Effector memory CD8-positive, alpha-beta T cell (primary cell): Measurements from ENCODE around the gene LSM7.
A peak's percentile ranks its signal among the peaks of the same experiment; 100 is the strongest.
"Not testable (repeated sequence)": the region's sequence is repeated elsewhere in the genome, so short reads cannot be mapped to it uniquely, and the experiment has no call there.

Experiments used
- ATAC-seq: fragments of 150-1000 bp; cut with Tn5 transposase; replicated peaks from 2 replicates; pipeline ENCODE4 v1.10.0; 2021; ENCODE audit warnings: mild to moderate bottlenecking, moderate library complexity
- DNase-seq, 3 experiments: peaks; one replicate each; pipeline ENCODE4 v3.0.0; 2021
- H3K27ac Mint-ChIP-seq, 2 donors: one replicate each; pipeline ENCODE4 v1.8.0; 2022; ENCODE audit warnings: mild to moderate bottlenecking in 2 of 2, mixed read lengths in 2 of 2, moderate library complexity in 2 of 2
- H3K27me3 Mint-ChIP-seq, 2 donors: one replicate each; pipeline ENCODE4 v1.8.0; 2022; ENCODE audit warnings: mixed read lengths in 2 of 2
- H3K36me3 Mint-ChIP-seq: one replicate; pipeline ENCODE4 v1.8.0; 2022; ENCODE audit warnings: mild to moderate bottlenecking, moderate library complexity, mixed read lengths; ENCODE audit not compliant: insufficient read depth
- H3K4me1 Mint-ChIP-seq, 2 donors: one replicate each; pipeline ENCODE4 v1.8.0; 2022; ENCODE audit warnings: low read depth in 2 of 2, mixed read lengths in 2 of 2
- H3K4me3 Mint-ChIP-seq, 2 donors: one replicate each; pipeline ENCODE4 v1.8.0; 2022; ENCODE audit warnings: mild to moderate bottlenecking in 2 of 2, mixed read lengths in 2 of 2, moderate library complexity in 2 of 2
- H3K9me3 Mint-ChIP-seq, 2 donors: one replicate each; pipeline ENCODE4 v1.8.0; 2022; ENCODE audit warnings: mixed read lengths in 2 of 2

LSM7 gene

GRCh38 chr19:2286402-2287140 lies 41.8 kb downstream of the LSM7 start:
- H3K36me3 Mint-ChIP-seq: peaks cover 81% of the 10 kb centered on the region
- no peaks in the 10 kb centered on the region for H3K27me3 Mint-ChIP-seq
- no peak for DNase-seq
- no peak for ATAC-seq
- H3K9me3 Mint-ChIP-seq: no peaks in the 10 kb centered on the region
- no peak overlapping the region for H3K4me3 Mint-ChIP-seq
- peak overlapping the region in 1 of 2 donors; percentile 72 for H3K27ac Mint-ChIP-seq
- peaks cover 33 to 34% of the 10 kb centered on the region in 2 donors for H3K4me1 Mint-ChIP-seq

- no peaks in the 10 kb centered on the region for H3K27me3 Mint-ChIP-seq
- no peak for ATAC-seq
- H3K9me3 Mint-ChIP-seq: no peaks in the 10 kb centered on the region
- H3K36me3 Mint-ChIP-seq: peaks cover 76% of the 10 kb centered on the region
- DNase-seq: no peak
- peaks cover 23 to 25% of the 10 kb centered on the region in 2 donors for H3K4me1 Mint-ChIP-seq
- no peak overlapping the region for H3K4me3 Mint-ChIP-seq
- peak overlapping the region; percentile 16 to 72 for H3K27ac Mint-ChIP-seq
Measured at GRCh38 chr19:2283835-2284507, 44.4 kb downstream of the LSM7 start.

GRCh38 chr19:2282862-2283237 lies 45.5 kb downstream of the LSM7 start:
- Mint-ChIP-seq H3K4me3 (peak overlapping the region; percentile 81 to 84), H3K4me1 (peaks cover 13 to 16% of the 10 kb centered on the region in 2 donors), H3K36me3 (peaks cover 78% of the 10 kb centered on the region), H3K9me3 (no peaks in the 10 kb centered on the region), H3K27ac (peak overlapping the region; percentile 89 to 90), H3K27me3 (no peaks in the 10 kb centered on the region)
- ATAC-seq (no peak), DNase-seq (no peak)

DNA sequence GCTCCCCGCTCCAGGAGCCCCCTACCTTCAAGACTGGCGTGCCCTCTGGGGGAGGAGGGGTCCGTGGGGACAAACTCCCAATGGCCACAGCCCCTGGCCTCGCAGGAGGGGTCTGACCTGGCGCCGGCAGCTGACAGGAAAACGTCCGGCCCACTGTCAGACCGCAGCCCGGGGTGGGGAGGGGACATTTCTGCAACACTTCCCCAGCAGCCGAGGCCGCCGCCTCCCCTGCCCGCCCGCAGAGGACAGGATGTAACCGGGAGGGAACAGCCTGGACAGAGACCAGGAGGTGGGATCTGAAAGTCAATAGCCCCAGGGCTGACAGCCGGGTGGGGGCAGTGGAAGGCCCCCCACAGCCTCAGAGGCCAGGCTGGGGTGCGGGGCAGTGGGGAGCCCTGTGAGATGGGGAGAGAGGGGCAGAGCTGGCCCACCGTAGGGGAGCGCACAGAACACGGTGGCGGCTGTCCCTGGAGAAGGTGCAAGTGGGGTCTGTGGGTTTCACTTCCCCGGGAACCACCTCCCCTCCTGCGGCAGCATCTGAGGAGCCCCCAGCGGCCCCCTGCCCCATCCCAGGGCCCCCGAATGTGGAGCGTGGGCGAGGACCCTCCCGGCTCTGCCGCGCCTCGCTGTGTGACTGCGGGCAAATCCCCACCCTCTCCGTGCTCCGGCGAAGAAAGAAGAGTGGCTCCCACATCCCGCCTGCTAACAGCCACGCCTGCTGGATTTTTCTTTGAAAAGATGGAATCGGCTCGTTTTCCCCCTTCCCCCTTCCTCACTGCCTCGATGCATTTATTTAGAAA lies 46.1 kb downstream of the LSM7 start, which contains the start of gene PEAK3:
PEAK3 (minus strand) TSS at position 114 of the 800 bp plus-strand sequence. CDS start 1,244 bp downstream, outside the sequence.
- Mint-ChIP-seq H3K9me3 (no peaks in the 10 kb centered on the region), H3K4me1 (peaks cover 14 to 16% of the 10 kb centered on the region in 2 donors), H3K4me3 (peak within 1 kb of the TSS; percentile 81 to 84), H3K27me3 (no peaks in the 10 kb centered on the region), H3K36me3 (peaks cover 83% of the 10 kb centered on the region), H3K27ac (peak within 1 kb of the TSS; percentile 89 to 90)
- ATAC-seq (peak; percentile 66), DNase-seq (peak in 2 of 3 experiments; percentile 38 to 45)

DNA sequence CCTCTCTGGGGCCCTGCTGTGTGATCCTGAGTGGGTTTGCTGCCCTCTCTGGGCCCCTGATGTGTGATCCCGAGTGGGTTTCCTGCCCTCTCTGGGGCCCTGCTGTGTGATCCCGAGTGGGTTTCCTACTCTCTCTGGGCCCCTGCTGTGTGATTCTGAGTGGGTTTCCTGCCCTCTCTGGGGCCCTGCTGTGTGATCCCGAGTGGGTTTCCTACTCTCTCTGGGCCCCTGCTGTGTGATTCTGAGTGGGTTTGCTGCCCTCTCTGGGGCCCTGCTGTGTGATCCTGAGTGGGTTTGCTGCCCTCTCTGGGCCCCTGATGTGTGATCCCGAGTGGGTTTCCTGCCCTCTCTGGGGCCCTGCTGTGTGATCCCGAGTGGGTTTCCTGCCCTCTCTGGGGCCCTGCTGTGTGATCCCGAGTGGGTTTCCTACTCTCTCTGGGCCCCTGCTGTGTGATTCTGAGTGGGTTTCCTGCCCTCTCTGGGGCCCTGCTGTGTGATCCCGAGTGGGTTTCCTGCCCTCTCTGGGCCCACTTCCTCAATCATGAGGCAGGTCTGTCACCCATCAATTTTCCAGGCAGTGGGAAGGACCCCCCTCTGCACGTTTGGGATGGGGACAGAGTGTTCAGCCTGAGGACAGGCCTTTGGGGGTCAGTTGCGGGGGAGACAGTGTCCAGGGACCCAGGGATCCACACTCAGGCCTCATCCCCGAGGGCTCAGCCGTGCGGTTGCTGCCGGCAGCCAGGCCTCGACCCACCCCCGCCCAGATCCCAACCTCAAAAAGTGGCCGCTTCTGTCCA lies 46.9 kb downstream of the LSM7 start:
- Mint-ChIP-seq H3K36me3 (peaks cover 86% of the 10 kb centered on the region), H3K27ac (peak overlapping the region; percentile 89 to 90), H3K4me3 (peak overlapping the region; percentile 81 to 84), H3K4me1 (peaks cover 15 to 16% of the 10 kb centered on the region in 2 donors)
- ATAC-seq, DNase-seq, H3K9me3 Mint-ChIP-seq, H3K27me3 Mint-ChIP-seq: not testable (repeated sequence)

- peak overlapping the region in 1 of 2 donors; percentile 67 for H3K27ac Mint-ChIP-seq
- peaks cover 15 to 16% of the 10 kb centered on the region in 2 donors for H3K4me1 Mint-ChIP-seq
- peaks cover 85% of the 10 kb centered on the region for H3K36me3 Mint-ChIP-seq
- no peak for ATAC-seq
- no peak for DNase-seq
- no peaks in the 10 kb centered on the region for H3K27me3 Mint-ChIP-seq
- H3K4me3 Mint-ChIP-seq: peak overlapping the region in 1 of 2 donors; percentile 5
- H3K9me3 Mint-ChIP-seq: no peaks in the 10 kb centered on the region
Measured at GRCh38 chr19:2280633-2281264, 47.6 kb downstream of the LSM7 start.

DNA sequence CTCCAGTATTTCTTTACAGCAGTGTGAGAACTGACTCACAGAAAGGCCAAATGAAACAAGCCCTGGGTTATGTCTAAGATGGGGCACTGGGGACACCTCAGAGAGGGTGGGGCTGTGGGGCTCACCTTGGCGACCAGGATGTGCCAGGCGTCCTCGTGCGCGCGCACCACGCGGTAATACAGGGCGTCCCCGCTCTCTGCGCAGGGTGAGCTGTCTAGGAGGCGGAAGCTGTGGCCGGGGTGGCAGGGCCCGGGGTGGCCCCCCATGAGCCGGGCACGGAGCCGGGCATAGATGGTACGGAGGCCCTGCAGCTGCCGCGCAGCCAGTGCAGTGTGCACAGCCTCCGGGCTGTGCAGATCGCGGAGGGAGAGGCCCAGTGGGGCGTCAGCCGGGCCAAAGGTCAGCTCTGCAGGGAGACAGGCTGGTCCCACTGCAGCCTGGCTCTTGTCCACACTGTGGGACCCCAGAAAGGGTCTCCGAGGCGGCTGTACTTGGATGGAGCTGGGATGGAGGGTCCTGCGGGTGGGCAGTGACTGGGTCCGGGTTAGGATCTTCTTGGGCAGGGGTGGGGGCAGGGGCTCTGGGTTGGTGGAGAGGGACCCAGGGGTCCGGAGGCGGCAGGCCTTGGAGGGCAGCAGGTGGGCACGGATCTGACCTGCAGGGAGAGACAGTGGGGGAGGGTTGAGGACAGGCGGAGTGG lies 49.8 kb downstream of the LSM7 start:
- ATAC-seq (no peak), DNase-seq (no peak)
- no peaks in the 10 kb centered on the region for H3K9me3 Mint-ChIP-seq
- H3K36me3 Mint-ChIP-seq: peaks cover 88% of the 10 kb centered on the region
- H3K4me1 Mint-ChIP-seq: peaks cover 24 to 29% of the 10 kb centered on the region in 2 donors
- H3K27me3 Mint-ChIP-seq: no peaks in the 10 kb centered on the region
- H3K4me3 Mint-ChIP-seq: peak overlapping the region in 1 of 2 donors; percentile 53
- peak overlapping the region; percentile 52 to 90 for H3K27ac Mint-ChIP-seq

DNA sequence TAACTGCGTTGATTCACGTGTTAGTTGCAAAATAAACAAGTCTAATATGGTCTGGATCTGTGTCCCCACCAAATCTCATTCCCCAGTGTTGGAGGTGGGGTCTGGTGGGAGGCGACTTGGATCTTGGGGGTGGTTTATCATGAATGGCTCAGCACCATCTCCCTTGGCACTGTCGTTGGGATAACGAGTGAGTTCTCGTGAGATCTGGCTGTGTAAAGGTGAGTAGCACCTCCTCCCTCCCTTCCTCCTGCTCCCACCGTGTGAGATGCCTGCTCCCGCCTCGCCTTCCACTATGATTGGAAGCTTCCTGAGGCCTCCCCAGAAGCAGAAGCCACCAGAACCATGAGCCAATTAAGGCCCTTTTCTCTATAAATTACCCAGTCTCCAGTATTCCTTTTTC lies 51.2 kb downstream of the LSM7 start:
- Mint-ChIP-seq H3K4me1 (peaks cover 21 to 31% of the 10 kb centered on the region in 2 donors), H3K9me3 (no peaks in the 10 kb centered on the region), H3K36me3 (peaks cover 89% of the 10 kb centered on the region), H3K27ac (peak overlapping the region in 1 of 2 donors; percentile 69), H3K4me3 (no peak overlapping the region), H3K27me3 (no peaks in the 10 kb centered on the region)
- DNase-seq (no peak), ATAC-seq (no peak)

- no peaks in the 10 kb centered on the region for H3K9me3 Mint-ChIP-seq
- DNase-seq: no peak
- peak overlapping the region in 1 of 2 donors; percentile 69 for H3K27ac Mint-ChIP-seq
- no peak for ATAC-seq
- H3K27me3 Mint-ChIP-seq: no peaks in the 10 kb centered on the region
- peaks cover 21 to 29% of the 10 kb centered on the region in 2 donors for H3K4me1 Mint-ChIP-seq
- H3K36me3 Mint-ChIP-seq: peaks cover 89% of the 10 kb centered on the region
- H3K4me3 Mint-ChIP-seq: peak overlapping the region in 1 of 2 donors; percentile 17
Measured at GRCh38 chr19:2276429-2276986, 51.9 kb downstream of the LSM7 start.

DNA sequence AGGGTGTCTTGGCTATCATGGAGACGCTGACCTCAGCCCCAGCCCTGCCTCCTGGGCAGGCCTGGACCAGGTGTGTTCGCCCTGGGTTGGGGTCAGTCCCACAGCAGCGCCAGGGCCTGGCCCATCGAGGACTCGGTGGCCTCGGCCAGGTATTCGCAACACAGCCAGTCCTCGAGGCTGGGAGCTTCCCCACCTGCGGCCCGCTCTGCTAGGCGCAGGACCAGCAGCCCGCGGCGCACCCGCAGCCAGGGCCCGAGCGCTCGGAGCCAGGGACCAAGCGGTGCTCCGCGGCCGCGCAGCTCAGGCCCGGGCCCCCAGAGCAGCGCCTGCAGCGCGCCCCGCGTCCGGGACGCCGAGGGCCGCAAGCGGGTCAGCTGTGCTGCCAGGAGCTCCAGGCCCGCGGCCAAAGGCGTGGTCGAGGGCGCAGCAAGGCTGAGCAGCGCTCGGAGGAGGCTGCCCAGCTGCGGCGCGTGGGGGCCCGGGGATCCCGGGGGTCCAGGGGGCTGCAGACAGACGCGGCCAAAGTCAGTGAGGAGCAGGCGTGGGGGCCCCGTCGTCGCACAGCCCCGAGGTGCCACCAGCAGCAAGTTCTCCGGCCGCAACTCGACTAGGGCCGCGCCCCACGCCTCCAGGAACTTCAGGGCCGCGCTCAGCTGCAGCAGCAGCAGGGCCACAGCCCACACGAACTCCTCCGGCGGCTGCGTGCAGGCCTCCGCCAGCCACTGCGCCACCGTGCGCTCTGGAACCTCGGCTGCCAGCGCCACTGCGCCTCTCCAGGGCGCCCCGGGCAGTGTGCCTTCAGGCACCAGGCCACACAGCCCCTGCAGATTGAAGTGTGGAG lies 52.6 kb downstream of the LSM7 start:
- H3K27me3 Mint-ChIP-seq: no peaks in the 10 kb centered on the region
- H3K27ac Mint-ChIP-seq: peak overlapping the region in 1 of 2 donors; percentile 99
- H3K9me3 Mint-ChIP-seq: no peaks in the 10 kb centered on the region
- no peak for ATAC-seq
- no peak overlapping the region for H3K4me3 Mint-ChIP-seq
- no peak for DNase-seq
- H3K36me3 Mint-ChIP-seq: peaks cover 93% of the 10 kb centered on the region
- H3K4me1 Mint-ChIP-seq: peaks cover 25 to 31% of the 10 kb centered on the region in 2 donors

GRCh38 chr19:2274931-2275535 lies 53.4 kb downstream of the LSM7 start:
- no peaks in the 10 kb centered on the region for H3K9me3 Mint-ChIP-seq
- H3K4me3 Mint-ChIP-seq: peak overlapping the region in 1 of 2 donors; percentile 95
- ATAC-seq (no peak), DNase-seq (no peak)
- H3K27me3 Mint-ChIP-seq: no peaks in the 10 kb centered on the region
- peaks cover 93% of the 10 kb centered on the region for H3K36me3 Mint-ChIP-seq
- H3K4me1 Mint-ChIP-seq: peaks cover 25 to 31% of the 10 kb centered on the region in 2 donors
- H3K27ac Mint-ChIP-seq: peak overlapping the region; percentile 8 to 99
